ENCODE results near the gene LYVE1. TPM values are rescaled to one million over a fixed set of nuclear protein-coding genes. Genes with fewer than 3 reads are reported as not detected.

LYVE1 gene
- total RNA-seq, 2 donors from 2014 or later = 6.9 to 31.4 TPM

DNA sequence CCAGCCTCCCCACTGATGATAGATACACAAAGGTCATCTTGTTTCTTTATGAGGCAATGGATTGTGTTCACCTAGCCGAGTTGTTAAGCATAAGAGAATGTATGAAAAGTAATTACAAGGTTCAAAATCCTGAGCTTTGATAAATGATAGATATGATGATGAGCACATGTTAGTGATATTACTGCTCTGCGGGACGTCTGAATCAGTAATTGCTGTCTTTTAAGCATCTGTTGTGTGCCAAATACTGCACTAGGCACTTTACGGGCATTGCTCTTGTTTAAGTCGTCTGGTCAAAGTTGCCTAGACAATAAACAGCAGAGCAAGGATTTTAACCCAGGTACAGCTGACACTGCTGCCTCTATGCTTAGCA is 26.9 kb downstream of the LYVE1 start:
- Histone ChIP-seq H3K27me3 (no peaks in the 10 kb centered on the region), H3K4me3 (peak overlapping the region in 1 of 2 donors; percentile 79), H3K36me3 (replicated peaks in 1 of 2; ENCODE audit: insufficient read depth in 1 of 2, low read depth in 2 of 2) (no peaks in the 10 kb centered on the region), H3K9me3 (no peaks in the 10 kb centered on the region), H3K4me1 (peaks cover 13% of the 10 kb centered on the region), H3K27ac (peak overlapping the region; percentile 90 to 93 (median 92))
- intact Hi-C loops (cut with DNase I) = no loop called here
- TF ChIP-seq POLR2A (IDR thresholded peaks at IDR 0.05) = no peak
- TF ChIP-seq, protein P1, sequence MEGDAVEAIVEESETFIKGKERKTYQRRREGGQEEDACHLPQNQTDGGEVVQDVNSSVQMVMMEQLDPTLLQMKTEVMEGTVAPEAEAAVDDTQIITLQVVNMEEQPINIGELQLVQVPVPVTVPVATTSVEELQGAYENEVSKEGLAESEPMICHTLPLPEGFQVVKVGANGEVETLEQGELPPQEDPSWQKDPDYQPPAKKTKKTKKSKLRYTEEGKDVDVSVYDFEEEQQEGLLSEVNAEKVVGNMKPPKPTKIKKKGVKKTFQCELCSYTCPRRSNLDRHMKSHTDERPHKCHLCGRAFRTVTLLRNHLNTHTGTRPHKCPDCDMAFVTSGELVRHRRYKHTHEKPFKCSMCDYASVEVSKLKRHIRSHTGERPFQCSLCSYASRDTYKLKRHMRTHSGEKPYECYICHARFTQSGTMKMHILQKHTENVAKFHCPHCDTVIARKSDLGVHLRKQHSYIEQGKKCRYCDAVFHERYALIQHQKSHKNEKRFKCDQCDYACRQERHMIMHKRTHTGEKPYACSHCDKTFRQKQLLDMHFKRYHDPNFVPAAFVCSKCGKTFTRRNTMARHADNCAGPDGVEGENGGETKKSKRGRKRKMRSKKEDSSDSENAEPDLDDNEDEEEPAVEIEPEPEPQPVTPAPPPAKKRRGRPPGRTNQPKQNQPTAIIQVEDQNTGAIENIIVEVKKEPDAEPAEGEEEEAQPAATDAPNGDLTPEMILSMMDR (IDR thresholded peaks at IDR 0.05) = no peak
- DNase-seq (no peak), ATAC-seq (no peak)
- WGBS, 2 donors = 34 to 37% methylated on average over 5 of the region's 5 CpGs

DNA sequence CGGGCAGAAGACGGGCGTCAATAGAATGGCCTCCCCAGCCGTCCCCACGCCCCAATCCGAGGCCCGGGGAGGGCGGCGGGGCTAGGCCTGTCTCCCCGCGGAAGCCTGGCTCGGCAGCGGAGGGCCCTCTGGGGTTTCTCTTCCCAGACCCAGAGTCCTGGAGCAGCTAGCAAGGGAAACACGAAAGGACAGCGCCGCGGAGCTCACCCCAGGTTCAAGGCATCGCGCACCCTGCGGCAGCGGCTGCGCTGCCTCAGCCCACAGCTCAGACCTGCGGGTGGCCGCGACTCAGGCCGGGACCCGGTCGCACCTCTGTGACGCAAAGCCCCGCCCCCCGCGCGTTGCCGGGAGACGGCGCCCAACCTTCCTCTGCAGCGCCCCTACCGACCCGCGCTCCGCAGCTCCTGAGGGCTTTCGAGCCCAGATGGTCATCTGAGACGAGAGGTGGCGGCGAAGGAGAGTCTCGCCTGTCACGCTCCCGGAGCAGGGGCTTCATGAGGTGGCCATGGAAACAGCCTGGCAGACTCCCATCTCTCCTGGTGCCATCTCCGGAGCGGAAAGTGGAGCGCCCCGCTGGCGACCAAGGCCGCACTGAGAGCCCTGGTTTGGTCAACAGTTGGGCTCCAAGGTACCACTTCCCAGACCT is 27.4 kb downstream of the LYVE1 start, which contains the start of gene RNF141:
RNF141 (minus strand) TSS at position 273 of the 646 bp plus-strand sequence. CDS start 7,029 bp downstream, outside the sequence.
- intact Hi-C loops (cut with DNase I) = no loop called here
- peaks cover 13% of the 10 kb centered on the region for H3K4me1 ChIP-seq
- peak within 1 kb of the TSS; percentile 79 to 95 for H3K4me3 ChIP-seq
- TF ChIP-seq POLR2A (IDR thresholded peaks at IDR 0.05) = peak; percentile 92 to 95 (median 94)
- TF ChIP-seq, protein P1 (IDR thresholded peaks at IDR 0.05) = peak; percentile 77 to 95 (median 93)
- no peaks in the 10 kb centered on the region for H3K9me3 ChIP-seq
- H3K36me3 ChIP-seq (replicated peaks in 1 of 2; ENCODE audit: insufficient read depth in 1 of 2, low read depth in 2 of 2) = no peaks in the 10 kb centered on the region
- no peaks in the 10 kb centered on the region for H3K27me3 ChIP-seq
- DNase-seq (peak; percentile 96 to 98 (median 97)), ATAC-seq (peak; percentile 98)
- peak within 1 kb of the TSS; percentile 90 to 93 (median 92) for H3K27ac ChIP-seq
- 0% methylated on average over 17 to 49 of the region's 54 CpGs for WGBS, 2 donors

DNA sequence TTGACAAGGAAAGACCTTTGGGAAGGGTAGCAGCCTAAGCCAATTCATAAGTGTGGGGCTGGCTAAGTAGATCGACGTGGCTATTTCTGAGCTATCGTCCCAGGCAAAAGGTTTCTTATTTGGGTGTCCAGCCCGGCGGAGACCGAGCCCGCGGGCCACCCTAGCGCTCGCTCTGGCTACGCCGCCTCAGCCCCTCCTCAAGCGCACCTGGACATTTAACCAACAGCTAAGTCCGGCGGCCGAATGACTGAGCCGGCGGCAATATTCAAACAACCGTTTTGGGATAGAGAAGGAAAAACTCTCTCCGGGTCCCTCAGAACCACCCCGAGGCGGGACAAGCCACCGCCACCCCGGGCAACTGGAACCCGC is 27.9 kb downstream of the LYVE1 start:
- whole genome bisulfite sequencing, 2 donors = 0 to 1% methylated on average over 11 to 25 of the region's 25 CpGs
- H3K4me3 ChIP-seq = peak overlapping the region; percentile 79 to 95
- no peaks in the 10 kb centered on the region for H3K36me3 ChIP-seq (replicated peaks in 1 of 2; ENCODE audit: insufficient read depth in 1 of 2, low read depth in 2 of 2)
- peak; percentile 72 for ATAC-seq
- peak; percentile 63 to 80 (median 70) for DNase-seq
- H3K9me3 ChIP-seq = no peaks in the 10 kb centered on the region
- no peak for TF ChIP-seq POLR2A (IDR thresholded peaks at IDR 0.05)
- TF ChIP-seq, protein P1 (IDR thresholded peaks at IDR 0.05) = no peak
- H3K4me1 ChIP-seq = peaks cover 13% of the 10 kb centered on the region
- intact Hi-C loops (cut with DNase I) = no loop called here
- peak overlapping the region; percentile 90 to 93 (median 92) for H3K27ac ChIP-seq
- no peaks in the 10 kb centered on the region for H3K27me3 ChIP-seq

DNA sequence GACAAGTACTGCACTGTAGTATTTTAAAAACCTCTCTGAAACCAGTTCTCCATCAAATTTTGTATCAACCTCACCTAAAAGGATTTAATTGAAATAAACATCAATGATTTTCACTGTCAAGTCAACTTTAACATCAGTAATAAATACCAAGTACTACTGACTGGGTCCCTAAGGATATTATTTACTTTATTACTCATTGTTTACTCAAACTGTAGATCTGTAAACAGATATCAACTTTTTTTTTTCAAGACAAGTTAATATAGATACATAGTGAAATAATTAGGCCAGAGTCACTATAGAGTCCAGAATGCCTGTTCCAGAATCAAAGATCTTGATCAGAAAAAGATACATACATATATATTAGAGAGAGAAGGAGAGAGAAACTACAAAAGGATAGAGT is 29.1 kb downstream of the LYVE1 start:
- ATAC-seq (no peak), DNase-seq (no peak)
- no peaks in the 10 kb centered on the region for H3K9me3 ChIP-seq
- H3K4me1 ChIP-seq = peaks cover 13% of the 10 kb centered on the region
- intact Hi-C loops (cut with DNase I) = no loop called here
- TF ChIP-seq, protein P1 (IDR thresholded peaks at IDR 0.05) = no peak
- no peak for TF ChIP-seq POLR2A (IDR thresholded peaks at IDR 0.05)
- no peak overlapping the region for H3K27ac ChIP-seq
- H3K4me3 ChIP-seq = no peak overlapping the region
- no peaks in the 10 kb centered on the region for H3K36me3 ChIP-seq (replicated peaks in 1 of 2; ENCODE audit: insufficient read depth in 1 of 2, low read depth in 2 of 2)
- H3K27me3 ChIP-seq = no peaks in the 10 kb centered on the region

DNA sequence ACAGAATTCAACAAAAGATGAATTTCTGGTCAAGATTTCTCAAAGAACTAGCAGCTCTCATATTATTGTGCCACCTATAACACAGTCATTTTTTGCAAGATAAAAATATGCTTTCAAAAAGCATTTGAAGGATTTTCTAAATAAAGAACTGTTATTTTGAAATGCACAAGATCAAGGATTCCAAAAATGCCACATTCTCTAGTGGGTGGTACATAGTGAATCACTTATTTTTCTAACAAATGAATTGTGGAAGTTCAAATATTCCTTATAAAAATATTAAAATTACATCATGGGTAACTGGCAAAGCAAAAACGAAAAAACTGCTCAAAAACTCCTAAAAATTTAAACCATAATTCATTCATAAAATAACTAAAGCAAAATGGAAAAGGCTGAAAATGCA is 29.5 kb downstream of the LYVE1 start:
- Histone ChIP-seq H3K27me3 (no peaks in the 10 kb centered on the region), H3K36me3 (replicated peaks in 1 of 2; ENCODE audit: insufficient read depth in 1 of 2, low read depth in 2 of 2) (no peaks in the 10 kb centered on the region), H3K4me3 (no peak overlapping the region), H3K27ac (no peak overlapping the region), H3K4me1 (peaks cover 13% of the 10 kb centered on the region), H3K9me3 (no peaks in the 10 kb centered on the region)
- ATAC-seq (no peak), DNase-seq (no peak)
- intact Hi-C loops (cut with DNase I) = no loop called here
- WGBS, 2 donors = 51 to 57% methylated on average over 1 of the region's 1 CpG
- TF ChIP-seq POLR2A (IDR thresholded peaks at IDR 0.05) = no peak
- TF ChIP-seq, protein P1 (IDR thresholded peaks at IDR 0.05) = no peak
